Endothelial cell (in vitro differentiated cells): Measurements from ENCODE around the gene EPHA4. TPM values are rescaled to one million over a fixed set of nuclear protein-coding genes. Genes with fewer than 3 reads are reported as not detected.

Source experiments
- DNase-seq: peaks from one replicate; pipeline ENCODE4 v3.0.0; 2021; ENCODE audit warnings: low spot score
- H3K27ac Mint-ChIP-seq: one replicate; pipeline ENCODE4 v1.8.0; 2021; ENCODE audit warnings: mixed read lengths, inconsistent platforms; ENCODE audit not compliant: unreplicated experiment
- H3K27me3 Mint-ChIP-seq: one replicate; pipeline ENCODE4 v1.8.0; 2021; ENCODE audit warnings: mild to moderate bottlenecking, moderate library complexity, mixed read lengths, inconsistent platforms; ENCODE audit not compliant: unreplicated experiment
- H3K36me3 Mint-ChIP-seq: one replicate; pipeline ENCODE4 v1.8.0; 2021; ENCODE audit warnings: mild to moderate bottlenecking, low read depth, mixed read lengths, inconsistent platforms; ENCODE audit not compliant: unreplicated experiment
- H3K4me1 Mint-ChIP-seq: one replicate; pipeline ENCODE4 v1.8.0; 2021; ENCODE audit warnings: mild to moderate bottlenecking, mixed read lengths, inconsistent platforms; ENCODE audit not compliant: unreplicated experiment
- H3K4me3 Mint-ChIP-seq: one replicate; pipeline ENCODE4 v1.8.0; 2021; ENCODE audit warnings: mild to moderate bottlenecking, mixed read lengths, inconsistent platforms; ENCODE audit not compliant: unreplicated experiment
- H3K9me3 Mint-ChIP-seq: one replicate; pipeline ENCODE4 v1.8.0; 2021; ENCODE audit warnings: mixed read lengths, inconsistent platforms; ENCODE audit not compliant: unreplicated experiment
- total RNA-seq: library from RNA; stranded (reverse); fragmentation: NEBNext Ultra II Directional; extraction: Animal tissue kit (Norgen Biotek cat#: 25700); gene quantifications from one replicate; pipeline ENCODE4 v1.2.1, GENCODE V29; 2021; ENCODE audit not compliant: unreplicated experiment
- TF ChIP-seq, protein P1 (sequence below): fragments of 200-600 bp; sonication (generic); IDR thresholded peaks from one replicate; pipeline ENCODE4 v1.5.0; 2021; ENCODE audit warnings: antibody characterized with exemption; ENCODE audit not compliant: unreplicated experiment

EPHA4 gene
- total RNA-seq, 1 donor from 2014 or later, result 62.0 TPM

- H3K4me3 Mint-ChIP-seq, result no peak overlapping the region
- H3K9me3 Mint-ChIP-seq, result no peaks in the 10 kb centered on the region
- no peak for DNase-seq
- H3K27me3 Mint-ChIP-seq, result no peaks in the 10 kb centered on the region
- TF ChIP-seq, protein P1, sequence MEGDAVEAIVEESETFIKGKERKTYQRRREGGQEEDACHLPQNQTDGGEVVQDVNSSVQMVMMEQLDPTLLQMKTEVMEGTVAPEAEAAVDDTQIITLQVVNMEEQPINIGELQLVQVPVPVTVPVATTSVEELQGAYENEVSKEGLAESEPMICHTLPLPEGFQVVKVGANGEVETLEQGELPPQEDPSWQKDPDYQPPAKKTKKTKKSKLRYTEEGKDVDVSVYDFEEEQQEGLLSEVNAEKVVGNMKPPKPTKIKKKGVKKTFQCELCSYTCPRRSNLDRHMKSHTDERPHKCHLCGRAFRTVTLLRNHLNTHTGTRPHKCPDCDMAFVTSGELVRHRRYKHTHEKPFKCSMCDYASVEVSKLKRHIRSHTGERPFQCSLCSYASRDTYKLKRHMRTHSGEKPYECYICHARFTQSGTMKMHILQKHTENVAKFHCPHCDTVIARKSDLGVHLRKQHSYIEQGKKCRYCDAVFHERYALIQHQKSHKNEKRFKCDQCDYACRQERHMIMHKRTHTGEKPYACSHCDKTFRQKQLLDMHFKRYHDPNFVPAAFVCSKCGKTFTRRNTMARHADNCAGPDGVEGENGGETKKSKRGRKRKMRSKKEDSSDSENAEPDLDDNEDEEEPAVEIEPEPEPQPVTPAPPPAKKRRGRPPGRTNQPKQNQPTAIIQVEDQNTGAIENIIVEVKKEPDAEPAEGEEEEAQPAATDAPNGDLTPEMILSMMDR, result no peak
- no peak overlapping the region for H3K27ac Mint-ChIP-seq
- no peaks in the 10 kb centered on the region for H3K4me1 Mint-ChIP-seq
- peaks cover 15% of the 10 kb centered on the region for H3K36me3 Mint-ChIP-seq
Measured at GRCh38 chr2:221458578-221458977, 113.5 kb downstream of the EPHA4 start.

- no peak overlapping the region for H3K4me3 Mint-ChIP-seq
- TF ChIP-seq, protein P1, result no peak
- H3K27ac Mint-ChIP-seq, result no peak overlapping the region
- no peaks in the 10 kb centered on the region for H3K27me3 Mint-ChIP-seq
- H3K36me3 Mint-ChIP-seq, result peaks cover 15% of the 10 kb centered on the region
- no peaks in the 10 kb centered on the region for H3K4me1 Mint-ChIP-seq
- H3K9me3 Mint-ChIP-seq, result no peaks in the 10 kb centered on the region
- DNase-seq, result no peak
Measured at GRCh38 chr2:221455214-221455613, 116.9 kb downstream of the EPHA4 start.

- TF ChIP-seq, protein P1, result no peak
- H3K9me3 Mint-ChIP-seq, result no peaks in the 10 kb centered on the region
- peaks cover 21% of the 10 kb centered on the region for H3K36me3 Mint-ChIP-seq
- H3K4me3 Mint-ChIP-seq, result no peak overlapping the region
- no peak for DNase-seq
- H3K4me1 Mint-ChIP-seq, result no peaks in the 10 kb centered on the region
- no peak overlapping the region for H3K27ac Mint-ChIP-seq
- no peaks in the 10 kb centered on the region for H3K27me3 Mint-ChIP-seq
Measured at GRCh38 chr2:221454459-221455105, 117.5 kb downstream of the EPHA4 start.

GRCh38 chr2:221451862-221452788 is 120.0 kb downstream of the EPHA4 start:
- Mint-ChIP-seq H3K4me3 (no peak overlapping the region), H3K27ac (no peak overlapping the region), H3K36me3 (peaks cover 33% of the 10 kb centered on the region), H3K4me1 (peaks cover 5% of the 10 kb centered on the region), H3K27me3 (peaks cover 2% of the 10 kb centered on the region), H3K9me3 (no peaks in the 10 kb centered on the region)
- DNase-seq, result no peak
- TF ChIP-seq, protein P1, result no peak

- Mint-ChIP-seq H3K27me3 (peaks cover 2% of the 10 kb centered on the region), H3K36me3 (peaks cover 31% of the 10 kb centered on the region), H3K4me1 (peaks cover 5% of the 10 kb centered on the region), H3K4me3 (peak overlapping the region; percentile 13), H3K9me3 (no peaks in the 10 kb centered on the region), H3K27ac (no peak overlapping the region)
- TF ChIP-seq, protein P1, result no peak
- DNase-seq, result no peak
Measured at GRCh38 chr2:221450280-221450679, 121.8 kb downstream of the EPHA4 start.
